H1 (cell line): ENCODE data around the gene YOD1. TPM values are rescaled to one million over a fixed set of nuclear protein-coding genes. Genes with fewer than 3 reads are reported as not detected.

Source experiments
- CTCF ChIA-PET: fragments of 300-600 bp; sonication (Branson Sonifier 250); formaldehyde crosslinking; loops from one replicate; lab custom pipeline; 2021; ENCODE audit not compliant: partially characterized antibody; lab: Charles Lee
- POLR2A ChIA-PET: fragments of 300-600 bp; sonication (Branson Sonifier 250); formaldehyde crosslinking; loops from one replicate; lab custom pipeline; 2021; ENCODE audit warnings: inconsistent platforms; ENCODE audit not compliant: partially characterized antibody; lab: Charles Lee
- DNase-seq, 2 experiments: peaks; one replicate each; pipeline versions ENCODE4 v3.0.0 to v3.0.0-alpha.2; 2010 to 2022; ENCODE audit warnings: low spot score in 2 of 2, low read depth in 1 of 2, mixed read lengths in 1 of 2
- FAIRE-seq: peaks from 2 replicates; lab custom pipeline; 2011; peaks lifted over from hg19 to GRCh38; lab: Jason Lieb, UNC
- H2AFZ ChIP-seq: 2 replicates; pipeline ENCODE4 v1.8.1; 2012; ENCODE audit warnings: low read length, inconsistent platforms
- H2AK5ac ChIP-seq: 2 replicates; pipeline ENCODE4 v1.6.1; 2013; ENCODE audit warnings: low read depth, low read length
- H2BK120ac ChIP-seq: replicated peaks from 2 replicates; pipeline ENCODE3; 2013; ENCODE audit warnings: low read depth, low read length, inconsistent platforms
- H2BK12ac ChIP-seq: 2 replicates; pipeline ENCODE4 v1.6.1; 2013; ENCODE audit warnings: low read depth, low read length
- H2BK15ac ChIP-seq: 2 replicates; pipeline ENCODE4 v1.6.1; 2013; ENCODE audit warnings: low read length
- H2BK20ac ChIP-seq: 2 replicates; pipeline ENCODE4 v1.6.1; 2013; ENCODE audit warnings: low read length
- H2BK5ac ChIP-seq: 2 replicates; pipeline ENCODE4 v1.6.1; 2013; ENCODE audit warnings: low read depth, low read length
- H3K14ac ChIP-seq: 2 replicates; pipeline ENCODE4 v1.6.1; 2013; ENCODE audit warnings: inconsistent platforms; ENCODE audit not compliant: insufficient read length
- H3K18ac ChIP-seq: 2 replicates; pipeline ENCODE4 v1.6.1; 2013; ENCODE audit warnings: low read length; ENCODE audit errors: extremely low read depth
- H3K23ac ChIP-seq: 2 replicates; pipeline ENCODE4 v1.6.1; 2013; ENCODE audit warnings: inconsistent platforms; ENCODE audit not compliant: insufficient read length
- H3K23me2 ChIP-seq: 2 replicates; pipeline ENCODE4 v1.6.1; 2013; ENCODE audit warnings: low read depth, low read length
- H3K27ac ChIP-seq: 2 replicates; pipeline ENCODE4 v1.6.1; 2011; ENCODE audit warnings: low read depth, low read length, inconsistent platforms
- H3K27me3 ChIP-seq, 4 experiments: replicated peaks in 1 of 4; 1 replicate in 1 of 4; 2 replicates in 3 of 4; pipeline versions ENCODE4 v1.6.1 to v1.8.1; 2011 to 2013; ENCODE audit warnings: low read length in 3 of 4, mild to moderate bottlenecking in 3 of 4, inconsistent platforms in 2 of 4, mixed read lengths in 2 of 4, moderate library complexity in 1 of 4; ENCODE audit not compliant: control insufficient read depth in 3 of 4, insufficient read depth in 3 of 4; ENCODE audit errors: extremely low read depth in 1 of 4
- H3K36me3 ChIP-seq, 4 experiments: 2 replicates each; pipeline versions ENCODE4 v1.6.1 to v1.8.1; 2011 to 2013; ENCODE audit warnings: mild to moderate bottlenecking in 4 of 4, low read length in 3 of 4, moderate library complexity in 2 of 4, control low read depth in 1 of 4, inconsistent platforms in 1 of 4; ENCODE audit not compliant: insufficient read depth in 4 of 4, control insufficient read depth in 2 of 4
- H3K4ac ChIP-seq: replicated peaks from 2 replicates; pipeline ENCODE3; 2013; ENCODE audit warnings: low read length, low read depth, mixed read lengths, inconsistent platforms; ENCODE audit not compliant: insufficient read length
- H3K4me1 ChIP-seq, 4 experiments: replicated peaks in 1 of 4; 1 replicate in 1 of 4; 2 replicates in 3 of 4; pipeline versions ENCODE4 v1.6.1 to v1.8.1; 2011 to 2013; ENCODE audit warnings: low read length in 3 of 4, inconsistent platforms in 2 of 4, mixed read lengths in 1 of 4; ENCODE audit not compliant: insufficient read depth in 4 of 4, control insufficient read depth in 3 of 4
- H3K4me2 ChIP-seq, 2 experiments: 2 replicates each; pipeline versions ENCODE4 v1.6.1 to v1.8.1; 2011 to 2013; ENCODE audit warnings: low read depth in 2 of 2, low read length in 2 of 2, control low read depth in 1 of 2, inconsistent platforms in 1 of 2, mild to moderate bottlenecking in 1 of 2; ENCODE audit not compliant: insufficient read depth in 1 of 2
- H3K4me3 ChIP-seq, 4 experiments: fragments of 200-600, 300-600 bp in 1 of 4; sonication (generic), shearing (Covaris generic), sonication (Bioruptor Twin) in 1 of 4; 2 replicates each; pipeline versions ENCODE4 v1.5.1 to v1.8.1; 2011 to 2016; ENCODE audit warnings: low read length in 4 of 4, low read depth in 3 of 4, control low read depth in 2 of 4, inconsistent platforms in 2 of 4, mild to moderate bottlenecking in 2 of 4, mixed read lengths in 1 of 4, moderate library complexity in 1 of 4; ENCODE audit not compliant: insufficient read depth in 2 of 4; ENCODE audit errors: extremely low read depth in 1 of 4
- H3K56ac ChIP-seq: replicated peaks from 2 replicates; pipeline ENCODE3; 2013; ENCODE audit warnings: low read depth, mild to moderate bottlenecking, mixed read lengths, low read length, inconsistent platforms; ENCODE audit not compliant: insufficient read length
- H3K79me1 ChIP-seq: 2 replicates; pipeline ENCODE4 v1.6.1; 2013; ENCODE audit warnings: low read depth, low read length, control low read depth
- H3K79me2 ChIP-seq, 2 experiments: 2 replicates each; pipeline versions ENCODE4 v1.6.1 to v1.8.1; 2012 to 2013; ENCODE audit warnings: low read length in 2 of 2, mild to moderate bottlenecking in 2 of 2, inconsistent platforms in 1 of 2; ENCODE audit not compliant: insufficient read depth in 2 of 2, control insufficient read depth in 1 of 2
- H3K9ac ChIP-seq, 4 experiments: replicated peaks in 1 of 4; 1 replicate in 1 of 4; 2 replicates in 3 of 4; pipeline versions ENCODE4 v1.6.1 to v1.8.1; 2011 to 2013; ENCODE audit warnings: low read depth in 3 of 4, low read length in 3 of 4, control low read depth in 2 of 4, mild to moderate bottlenecking in 2 of 4, moderate library complexity in 2 of 4, inconsistent platforms in 1 of 4; ENCODE audit errors: extremely low read depth in 1 of 4
- H3K9me3 ChIP-seq, 2 experiments: 2 replicates each; pipeline versions ENCODE4 v1.6.1 to v1.8.1; 2012 to 2013; ENCODE audit warnings: mild to moderate bottlenecking in 2 of 2, moderate library complexity in 2 of 2, control low read depth in 1 of 2, inconsistent platforms in 1 of 2, low read depth in 1 of 2, low read length in 1 of 2, mixed read lengths in 1 of 2; ENCODE audit not compliant: insufficient read depth in 2 of 2
- H4K20me1 ChIP-seq, 2 experiments: replicated peaks in 1 of 2; 2 replicates each; pipeline versions ENCODE3 to v1.8.1; 2011 to 2013; ENCODE audit warnings: inconsistent platforms in 2 of 2, low read length in 2 of 2, mild to moderate bottlenecking in 1 of 2; ENCODE audit not compliant: insufficient read depth in 2 of 2, control insufficient read depth in 1 of 2
- H4K5ac ChIP-seq: 2 replicates; pipeline ENCODE4 v1.6.1; 2013; ENCODE audit warnings: low read length, low read depth, mixed read lengths, inconsistent platforms; ENCODE audit not compliant: insufficient read length
- H4K8ac ChIP-seq: 2 replicates; pipeline ENCODE4 v1.8.0; 2013; ENCODE audit warnings: mild to moderate bottlenecking, moderate library complexity, low read length, inconsistent platforms; ENCODE audit not compliant: insufficient read depth; ENCODE audit errors: extremely low read depth
- H4K91ac ChIP-seq: replicated peaks from 2 replicates; pipeline ENCODE3; 2013; ENCODE audit warnings: low read length, mixed read lengths, inconsistent platforms; ENCODE audit not compliant: insufficient read length
- CBX5 ChIP-seq: fragments of 300-800, 300-1000 bp; sonication (generic); IDR thresholded peaks from 2 replicates; pipeline ENCODE4 v1.7.1; 2016; ENCODE audit warnings: antibody characterized with exemption, low read length, low read depth
- CEBPB ChIP-seq: IDR thresholded peaks from 2 replicates; pipeline ENCODE4 v1.6.1; 2012; ENCODE audit warnings: low read depth, low read length
- CHD1 ChIP-seq: IDR thresholded peaks from 2 replicates; pipeline ENCODE4 v1.6.1; 2012; ENCODE audit warnings: low read depth, low read length, improper control_type of control experiment
- POLR2AphosphoS5 ChIP-seq: IDR thresholded peaks from 2 replicates; pipeline ENCODE4 v1.6.1; 2011; ENCODE audit warnings: low read depth, low read length
- RAD21 ChIP-seq, 2 experiments: IDR thresholded peaks in 1 of 2; conservative IDR thresholded peaks in 1 of 2; 2 replicates each; pipeline ENCODE4 v1.6.1; 2011; ENCODE audit warnings: low read depth in 2 of 2, low read length in 2 of 2, improper control_type of control experiment in 1 of 2, inconsistent platforms in 1 of 2, mild to moderate bottlenecking in 1 of 2, moderate library complexity in 1 of 2
- RNF2 ChIP-seq: fragments of 200-900, 300-1000 bp; sonication (generic); IDR thresholded peaks from 2 replicates; pipeline ENCODE4 v1.7.1; 2016; ENCODE audit warnings: borderline replicate concordance, low read depth, mild to moderate bottlenecking, antibody characterized with exemption, low read length; ENCODE audit not compliant: poor library complexity, severe bottlenecking; ENCODE audit errors: missing control alignments
- SP1 ChIP-seq: IDR thresholded peaks from 2 replicates; pipeline ENCODE4 v1.6.1; 2011; ENCODE audit warnings: low read depth, low read length
- SP4 ChIP-seq: IDR thresholded peaks from 2 replicates; pipeline ENCODE4 v1.6.1; 2012; ENCODE audit warnings: low read length, inconsistent platforms
- WGBS, 2 experiments: shearing (Covaris generic) in 1 of 2; methylation state at CpG; one replicate each; pipeline versions ENCODE4 v1.1.6 to v1.1.7; 2013 to 2015; ENCODE audit warnings: low lambda C conversion rate in 2 of 2, mixed read lengths in 2 of 2, inconsistent platforms in 1 of 2, low coverage in 1 of 2, missing lambda C conversion rate in 1 of 2; ENCODE audit not compliant: insufficient replicate concordance in 2 of 2, insufficient coverage in 1 of 2, insufficient read length in 1 of 2; ENCODE audit errors: extremely low coverage in 1 of 2, missing lambda C conversion rate in 1 of 2; 5-methylcytosine and 5-hydroxymethylcytosine counted together
- polyA plus RNA-seq, 7 experiments: library from polyadenylated mRNA; depleted of rRNA in 3 of 7; stranded (reverse) in 5 of 7; unstranded in 2 of 7; fragments of >200 nt in 5 of 7; fragments of 200-250 nt in 2 of 7; gene quantifications; 1 replicate in 5 of 7; 2 replicates in 1 of 7; 4 replicates in 1 of 7; pipeline versions ENCODE4 v1.2.1 to v1.2.3, GENCODE V29; 2011 to 2013; ENCODE audit warnings: missing spikeins in 2 of 7, mixed read lengths in 2 of 7
- total RNA-seq: library from RNA; stranded (reverse); fragmentation: NEBNext Ultra II Directional; extraction: Animal tissue kit (Norgen Biotek cat#: 25700); gene quantifications from 2 replicates; pipeline ENCODE4 v1.2.1, GENCODE V29; 2021

Gene YOD1
- total and polyA plus RNA-seq, 2 of the 8 experiments (the other 6 are each of a cell fraction or from before 2014, with no cell fraction given), result 1.9 to 11.8 TPM

DNA sequence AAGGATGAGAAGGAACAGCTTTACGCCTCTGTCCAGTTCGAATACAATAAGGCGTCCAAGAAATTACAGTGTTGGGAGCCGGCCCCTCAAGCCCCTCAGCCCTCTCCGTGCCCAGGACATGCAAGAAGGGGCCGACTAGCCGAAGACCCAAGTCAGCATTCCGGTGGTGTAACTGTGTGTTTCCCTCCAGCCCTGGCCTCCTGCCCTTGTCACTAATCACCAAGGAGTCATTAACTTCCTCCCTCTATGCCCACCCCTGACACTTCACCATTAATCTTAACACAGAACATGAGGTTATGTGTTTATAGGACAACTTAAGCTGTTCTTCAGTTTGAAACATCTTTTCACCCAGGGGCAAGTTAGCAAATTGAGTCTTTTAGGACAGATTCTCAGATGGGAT is 21.2 kb upstream of the YOD1 start:
- no peak overlapping the region for H3K4me2 ChIP-seq
- H3K9ac ChIP-seq, result no peak overlapping the region
- no peak overlapping the region for H3K4ac ChIP-seq
- H3K27ac ChIP-seq, result no peak overlapping the region
- FAIRE-seq (no peak), DNase-seq (no peak)
- no peaks in the 10 kb centered on the region for H3K9me3 ChIP-seq
- H3K36me3 ChIP-seq, result peaks cover 2 to 34% (median 18%) of the 10 kb centered on the region in 4 experiments; a peak in 7 of 8 replicates
- H3K27me3 ChIP-seq, result no peaks in the 10 kb centered on the region
- no peak overlapping the region for H3K14ac ChIP-seq
- H2BK20ac ChIP-seq, result no peak overlapping the region
- no peak overlapping the region for H3K56ac ChIP-seq
- no peak overlapping the region for H4K5ac ChIP-seq
- ChIA-PET POLR2A (interaction anchor here (0.7 kb wide), 1 partner anchor 250 kb away, joined by 3 read pairs; the partner anchor contains the start of gene CD55), CTCF (interaction anchor here (0.7 to 2.4 kb wide), 4 partner anchors 12 to 152 kb away, joined by 3 to 16 read pairs (median 4); no protein-coding TSS in a partner anchor)
- no peaks in the 10 kb centered on the region for H3K79me2 ChIP-seq
- no peaks in the 10 kb centered on the region for H3K4me1 ChIP-seq
- no peak overlapping the region for H2BK15ac ChIP-seq
- no peak overlapping the region for H3K18ac ChIP-seq
- H3K79me1 ChIP-seq, result 0 out of 2 replicates have a peak, but pooled peaks cover 2% of the 10 kb centered on the region
- no peak overlapping the region for H2AFZ ChIP-seq
- no peak overlapping the region for H2BK12ac ChIP-seq
- H4K8ac ChIP-seq, result no peak overlapping the region
- H3K23me2 ChIP-seq, result no peaks in the 10 kb centered on the region
- no peak for TF ChIP-seq RNF2
- TF ChIP-seq CBX5, result no peak
- no peak for TF ChIP-seq CHD1
- TF ChIP-seq CEBPB, result no peak
- no peak for TF ChIP-seq SP4
- TF ChIP-seq RAD21 (IDR thresholded peaks at IDR 0.05 in 1 of 2, conservative IDR thresholded peaks at IDR 0.05 in 1 of 2; ENCODE audit: low read depth in 2 of 2, low read length in 2 of 2), result no peak
- TF ChIP-seq SP1, result no peak
- no peak for TF ChIP-seq POLR2AphosphoS5
- no peak overlapping the region for H3K23ac ChIP-seq
- no peak overlapping the region for H2AK5ac ChIP-seq
- no peak overlapping the region for H2BK5ac ChIP-seq
- no peak overlapping the region for H2BK120ac ChIP-seq
- no peak overlapping the region for H4K91ac ChIP-seq
- H3K4me3 ChIP-seq, result no peak overlapping the region
- 92% methylated on average over 8 of the region's 8 CpGs; no CpG with 5 or more reads in 1 of the 2 experiments for WGBS, 2 experiments
- peaks cover 0 to 2% of the 10 kb centered on the region in 2 experiments for H4K20me1 ChIP-seq
